Measurements from ENCODE around the gene SGSM2.
A peak's percentile ranks its signal among the peaks of the same experiment; 100 is the strongest.

SGSM2 gene

GRCh38 chr17:2398182-2398581 is 60.9 kb downstream of the SGSM2 start:
- Histone ChIP-seq H2AFZ (ENCODE audit: low read length) (no peak overlapping the region), H3K9me3 (ENCODE audit: low read length) (no peaks in the 10 kb centered on the region), H3K27me3 (ENCODE audit: insufficient read depth, low read length) (no peaks in the 10 kb centered on the region), H3K4me2 (ENCODE audit: low read length) (peak overlapping the region; percentile 96), H3K9me2 (ENCODE audit: low read depth, low read length) (no peaks in the 10 kb centered on the region), H3K4me1 (ENCODE audit: insufficient read depth, low read length, severe bottlenecking) (peaks cover 55% of the 10 kb centered on the region), H3K4me3 (ENCODE audit: low read depth, low read length, poor library complexity, severe bottlenecking) (peak overlapping the region; percentile 84), H3K27ac (ENCODE audit: low read depth, low read length, poor library complexity, severe bottlenecking) (peak overlapping the region; percentile 72), H4K20me1 (ENCODE audit: insufficient read depth, low read length) (no peaks in the 10 kb centered on the region), H3K9ac (ENCODE audit: low read length) (no peak overlapping the region; the same call in 1 of the 2 replicates), H3K79me2 (ENCODE audit: insufficient read depth, low read length) (no peaks in the 10 kb centered on the region), H3K36me3 (ENCODE audit: insufficient read depth, low read length) (no peaks in the 10 kb centered on the region; the same call in 1 of the 2 replicates), H3F3A (ENCODE audit: insufficient read depth, low read length) (no peaks in the 10 kb centered on the region)
- TF ChIP-seq CTCF (IDR thresholded peaks at IDR 0.05; ENCODE audit: low read length) (no peak), EZH2 (IDR thresholded peaks at IDR 0.05; ENCODE audit: borderline replicate concordance, low read length) (no peak)

- Histone ChIP-seq H3K9ac (ENCODE audit: low read length) (peak overlapping the region; percentile 85), H3K79me2 (ENCODE audit: insufficient read depth, low read length) (no peaks in the 10 kb centered on the region), H3K27ac (ENCODE audit: low read depth, low read length, poor library complexity, severe bottlenecking) (peak overlapping the region; percentile 82), H3K27me3 (ENCODE audit: insufficient read depth, low read length) (no peaks in the 10 kb centered on the region), H3K4me2 (ENCODE audit: low read length) (peak overlapping the region; percentile 96), H3K36me3 (ENCODE audit: insufficient read depth, low read length) (no peaks in the 10 kb centered on the region; the same call in 1 of the 2 replicates), H3F3A (ENCODE audit: insufficient read depth, low read length) (no peaks in the 10 kb centered on the region), H3K4me1 (ENCODE audit: insufficient read depth, low read length, severe bottlenecking) (peaks cover 56% of the 10 kb centered on the region), H4K20me1 (ENCODE audit: insufficient read depth, low read length) (no peaks in the 10 kb centered on the region), H3K9me3 (ENCODE audit: low read length) (no peaks in the 10 kb centered on the region), H3K4me3 (ENCODE audit: low read depth, low read length, poor library complexity, severe bottlenecking) (peak overlapping the region; percentile 84), H2AFZ (ENCODE audit: low read length) (no peak overlapping the region), H3K9me2 (ENCODE audit: low read depth, low read length) (no peaks in the 10 kb centered on the region)
- TF ChIP-seq EZH2 (IDR thresholded peaks at IDR 0.05; ENCODE audit: borderline replicate concordance, low read length) (no peak), CTCF (IDR thresholded peaks at IDR 0.05; ENCODE audit: low read length) (0 out of 2 replicates have a peak, but pooled peaks have one; percentile 5)
Observed at GRCh38 chr17:2398655-2399571, 61.6 kb downstream of the SGSM2 start.

- Histone ChIP-seq H3K4me2 (ENCODE audit: low read length) (peak overlapping the region; percentile 96), H3K79me2 (ENCODE audit: insufficient read depth, low read length) (no peaks in the 10 kb centered on the region), H3K27me3 (ENCODE audit: insufficient read depth, low read length) (no peaks in the 10 kb centered on the region), H3K9me2 (ENCODE audit: low read depth, low read length) (no peaks in the 10 kb centered on the region), H3K9me3 (ENCODE audit: low read length) (no peaks in the 10 kb centered on the region), H2AFZ (ENCODE audit: low read length) (no peak overlapping the region), H3K9ac (ENCODE audit: low read length) (peak overlapping the region; percentile 85), H3K4me1 (ENCODE audit: insufficient read depth, low read length, severe bottlenecking) (peaks cover 47% of the 10 kb centered on the region), H3K27ac (ENCODE audit: low read depth, low read length, poor library complexity, severe bottlenecking) (peak overlapping the region; percentile 68), H4K20me1 (ENCODE audit: insufficient read depth, low read length) (no peaks in the 10 kb centered on the region), H3K36me3 (ENCODE audit: insufficient read depth, low read length) (no peaks in the 10 kb centered on the region), H3K4me3 (ENCODE audit: low read depth, low read length, poor library complexity, severe bottlenecking) (peak overlapping the region; percentile 84), H3F3A (ENCODE audit: insufficient read depth, low read length) (no peaks in the 10 kb centered on the region)
- TF ChIP-seq EZH2 (IDR thresholded peaks at IDR 0.05; ENCODE audit: borderline replicate concordance, low read length) (no peak), CTCF (IDR thresholded peaks at IDR 0.05; ENCODE audit: low read length) (peak; percentile 11; the same call in 1 of the 2 replicates)
Observed at GRCh38 chr17:2399572-2400473, 62.5 kb downstream of the SGSM2 start.
